SK-N-SH treated with all-trans-retinoic acid at 6 μM for 48 hours (cell line): ENCODE data around the gene OR2S2.

Source experiments
- ATAC-seq: fragments of 200-7000 bp; cut with Tn5 transposase; 3 replicates; pipeline ENCODE4 v1.9.1; 2020; ENCODE audit warnings: mild to moderate bottlenecking, moderate library complexity
- ARNTL ChIP-seq: fragments of 450-650 bp; formaldehyde crosslinking; IDR thresholded peaks from 2 replicates; pipeline ENCODE4 v1.5.0; 2020; ENCODE audit warnings: low read depth, mild to moderate bottlenecking, moderate library complexity, borderline replicate concordance
- BACH2 ChIP-seq: fragments of 250-450 bp; sonication (Bioruptor Pico); IDR thresholded peaks from 2 replicates; pipeline ENCODE4 v1.9.0; 2021; ENCODE audit warnings: mild to moderate bottlenecking, borderline replicate concordance
- CREB5 ChIP-seq: fragments of 250-450 bp; sonication (Bioruptor Pico); IDR thresholded peaks from 2 replicates; pipeline ENCODE4 v1.5.1; 2020; ENCODE audit warnings: low read depth, mild to moderate bottlenecking, moderate library complexity
- CSDC2 ChIP-seq: fragments of 250-450 bp; sonication (Bioruptor Pico); IDR thresholded peaks from 2 replicates; pipeline ENCODE4 v1.5.0; 2020; ENCODE audit warnings: mild to moderate bottlenecking, moderate library complexity
- CSRNP3 ChIP-seq: fragments of 250-450 bp; sonication (Bioruptor Pico); IDR thresholded peaks from 2 replicates; pipeline ENCODE4 v1.5.1; 2021; ENCODE audit warnings: mild to moderate bottlenecking, moderate library complexity
- GLIS3 ChIP-seq: fragments of 250-450 bp; sonication (Bioruptor Pico); IDR thresholded peaks from 2 replicates; pipeline ENCODE4 v1.5.0; 2020; ENCODE audit warnings: mild to moderate bottlenecking, moderate library complexity
- ISL1 ChIP-seq: fragments of 250-450 bp; sonication (Bioruptor Pico); IDR thresholded peaks from 2 replicates; pipeline ENCODE4 v2.1.2; 2022; ENCODE audit warnings: mild to moderate bottlenecking, moderate library complexity
- OSR1 ChIP-seq: fragments of 250-450 bp; sonication (Bioruptor Pico); IDR thresholded peaks from 2 replicates; pipeline ENCODE4 v1.8.0; 2022; ENCODE audit warnings: moderate library complexity, mild to moderate bottlenecking, inconsistent platforms
- PATZ1 ChIP-seq: fragments of 250-450 bp; sonication (Bioruptor Pico); IDR thresholded peaks from 2 replicates; pipeline ENCODE4 v1.8.0; 2020; ENCODE audit warnings: mild to moderate bottlenecking, moderate library complexity, borderline replicate concordance
- POU6F1 ChIP-seq: fragments of 250-450 bp; sonication (Bioruptor Pico); IDR thresholded peaks from 2 replicates; pipeline ENCODE4 v1.8.0; 2021; ENCODE audit warnings: low read depth, mild to moderate bottlenecking, moderate library complexity, borderline replicate concordance
- PPARA ChIP-seq: fragments of 250-450 bp; sonication (Bioruptor Pico); IDR thresholded peaks from 2 replicates; pipeline ENCODE4 v1.5.0; 2020; ENCODE audit warnings: mild to moderate bottlenecking, borderline replicate concordance
- RARB ChIP-seq: fragments of 250-450 bp; sonication (Bioruptor Pico); IDR thresholded peaks from 2 replicates; pipeline ENCODE4 v1.8.0; 2021; ENCODE audit warnings: mild to moderate bottlenecking, moderate library complexity
- TCF4 ChIP-seq: fragments of 250-450 bp; sonication (Bioruptor Pico); IDR thresholded peaks from 2 replicates; pipeline ENCODE4 v1.8.0; 2021; ENCODE audit warnings: mild to moderate bottlenecking, moderate library complexity, borderline replicate concordance
- TOX ChIP-seq: fragments of 250-450 bp; sonication (Bioruptor Pico); IDR thresholded peaks from 2 replicates; pipeline ENCODE4 v1.8.0; 2021; ENCODE audit warnings: mild to moderate bottlenecking, moderate library complexity, borderline replicate concordance
- ZC3H10 ChIP-seq: fragments of 250-450 bp; sonication (Bioruptor Pico); IDR thresholded peaks from 2 replicates; pipeline ENCODE4 v1.5.1; 2021; ENCODE audit warnings: mild to moderate bottlenecking, moderate library complexity
- ZFP3 ChIP-seq: fragments of 250-450 bp; sonication (Bioruptor Pico); IDR thresholded peaks from 2 replicates; pipeline ENCODE4 v1.5.0; 2020; ENCODE audit warnings: mild to moderate bottlenecking, moderate library complexity
- ZFP30 ChIP-seq: fragments of 450-650 bp; formaldehyde crosslinking; IDR thresholded peaks from 2 replicates; pipeline ENCODE4 v1.5.0; 2022; ENCODE audit warnings: mild to moderate bottlenecking, moderate library complexity
- ZNF565 ChIP-seq: fragments of 450-650 bp; formaldehyde crosslinking; conservative IDR thresholded peaks from 2 replicates; pipeline ENCODE4 v1.5.0; 2020; ENCODE audit warnings: low read depth, mild to moderate bottlenecking, moderate library complexity
- ZNF70 ChIP-seq: fragments of 450-650 bp; formaldehyde crosslinking; IDR thresholded peaks from 2 replicates; pipeline ENCODE4 v1.5.0; 2020; ENCODE audit warnings: mild to moderate bottlenecking, moderate library complexity
- ZNF8 ChIP-seq: fragments of 450-650 bp; formaldehyde crosslinking; IDR thresholded peaks from 2 replicates; pipeline ENCODE4 v1.5.0; 2020; ENCODE audit warnings: mild to moderate bottlenecking, moderate library complexity

The OR2S2 gene

GRCh38 chr9:35967042-35967441, 9.1 kb upstream of the OR2S2 start:
- TF ChIP-seq RARB (no peak), ZFP30 (no peak), TOX (CRISPR knock-in tag) (no peak), ARNTL (CRISPR knock-in tag) (no peak), PPARA (no peak), CSDC2 (CRISPR knock-in tag) (no peak), BACH2 (no peak), ZNF70 (CRISPR knock-in tag) (no peak), CREB5 (CRISPR knock-in tag) (no peak), PATZ1 (CRISPR knock-in tag) (no peak), ZNF8 (CRISPR knock-in tag) (no peak), ZNF565 (CRISPR knock-in tag) (no peak), CSRNP3 (CRISPR knock-in tag) (no peak), POU6F1 (CRISPR knock-in tag) (no peak), OSR1 (no peak), GLIS3 (CRISPR knock-in tag) (no peak)
- ATAC-seq, result no peak

GRCh38 chr9:35966433-35966832, 8.5 kb upstream of the OR2S2 start:
- no peak for TF ChIP-seq GLIS3 (CRISPR knock-in tag)
- TF ChIP-seq ZFP30, result no peak
- no peak for TF ChIP-seq ZNF8 (CRISPR knock-in tag)
- no peak for ATAC-seq

- TF ChIP-seq ZFP30 (no peak), CREB5 (CRISPR knock-in tag) (no peak), RARB (no peak), PATZ1 (CRISPR knock-in tag) (no peak), CSDC2 (CRISPR knock-in tag) (no peak), ZFP3 (CRISPR knock-in tag) (no peak), ARNTL (CRISPR knock-in tag) (no peak), ISL1 (CRISPR knock-in tag) (no peak), ZC3H10 (no peak), TCF4 (CRISPR knock-in tag) (no peak)
- no peak for ATAC-seq
These were observed 7.1 kb upstream of the OR2S2 start for GRCh38 chr9:35965011-35965410.
